HepG2 (cell line): Measurements from ENCODE around the gene ELAPOR1.

ENCODE experiments used
- CAMTA2 ChIP-seq: sonication (generic); formaldehyde crosslinking; IDR thresholded peaks from 2 replicates; pipeline ENCODE4 v1.4.0; 2020; ENCODE audit warnings: mild to moderate bottlenecking, missing genetic modification reagents, borderline replicate concordance
- CTCF ChIP-seq: sonication (generic); formaldehyde crosslinking; IDR thresholded peaks from 2 replicates; pipeline ENCODE4 v1.5.0; 2020; ENCODE audit warnings: mild to moderate bottlenecking, missing genetic modification reagents, moderate library complexity
- POLR2AphosphoS5 ChIP-seq: IDR thresholded peaks from 2 replicates; pipeline ENCODE4 v1.6.1; 2012; ENCODE audit warnings: low read depth, low read length
- SNAPC5 ChIP-seq: sonication (generic); formaldehyde crosslinking; IDR thresholded peaks from 2 replicates; pipeline ENCODE4 v1.8.1; 2023; ENCODE audit warnings: mild to moderate bottlenecking, missing genetic modification reagents, borderline replicate concordance
- TAF1 ChIP-seq: sonication (generic); formaldehyde crosslinking; IDR thresholded peaks from 2 replicates; pipeline ENCODE4 v1.4.0; 2020; ENCODE audit warnings: missing genetic modification reagents
- ZC3H13 ChIP-seq: sonication (generic); formaldehyde crosslinking; IDR thresholded peaks from 2 replicates; pipeline ENCODE4 v1.8.1; 2023; ENCODE audit warnings: mild to moderate bottlenecking, missing genetic modification reagents, moderate library complexity
- ZC3H4 ChIP-seq: sonication (generic); formaldehyde crosslinking; IDR thresholded peaks from 2 replicates; pipeline ENCODE4 v1.4.0; 2020; ENCODE audit warnings: missing genetic modification reagents, borderline replicate concordance

DNA sequence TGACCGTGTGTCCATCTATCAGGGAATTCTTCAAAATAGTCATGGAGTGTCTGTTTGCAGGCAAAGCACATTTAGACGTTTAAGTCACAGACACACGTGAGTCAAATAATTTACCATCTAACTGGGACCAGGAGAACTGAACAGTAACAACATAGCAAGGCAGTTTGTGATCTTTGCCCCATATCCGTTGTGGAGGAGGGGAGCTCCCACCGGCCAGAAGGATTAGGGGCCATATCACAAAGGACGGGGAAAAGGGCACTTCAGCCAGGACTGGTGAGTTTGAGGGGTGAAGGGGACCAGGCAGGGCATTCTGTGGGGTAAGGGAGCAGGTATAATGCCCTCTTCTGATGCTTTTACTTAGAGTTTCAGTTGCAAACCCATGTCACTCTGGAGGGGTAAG is 22.9 kb downstream of the ELAPOR1 start:
- TF ChIP-seq POLR2AphosphoS5: no peak
- no peak for TF ChIP-seq TAF1 (CRISPR knock-in tag)
- no peak for TF ChIP-seq CAMTA2 (CRISPR knock-in tag)
- no peak for TF ChIP-seq ZC3H13 (CRISPR knock-in tag)
- TF ChIP-seq CTCF: no peak
- TF ChIP-seq ZC3H4 (CRISPR knock-in tag): no peak
- no peak for TF ChIP-seq SNAPC5 (CRISPR knock-in tag)
